DOHH2 (cell line): ENCODE results near the gene CLCA4.

Experiments used
- CTCF ChIP-seq: fragments of 200-600 bp; sonication (generic); IDR thresholded peaks from one replicate; pipeline ENCODE4 v1.5.1; 2014; ENCODE audit warnings: antibody characterized with exemption, mild to moderate bottlenecking, low read depth, low read length; ENCODE audit not compliant: poor library complexity, severe bottlenecking
- EZH2phosphoT487 ChIP-seq: fragments of 200-600 bp; sonication (generic); IDR thresholded peaks from 2 replicates; pipeline ENCODE4 v1.6.1; 2017; ENCODE audit warnings: borderline replicate concordance, mild to moderate bottlenecking, antibody characterized with exemption, low read length, moderate library complexity, mixed read lengths

- TF ChIP-seq CTCF (peak; percentile 63), EZH2phosphoT487 (no peak)
Measured at GRCh38 chr1:86507935-86508582, 38.8 kb upstream of the CLCA4 start.
